GM12878 (cell line): ENCODE measurements around the gene FNDC3B. TPM values are rescaled to one million over a fixed set of nuclear protein-coding genes. Genes with fewer than 3 reads are reported as not detected.

Source experiments
- BCL3 ChIP-seq: IDR thresholded peaks from 2 replicates; pipeline ENCODE4 v1.6.1; 2011; ENCODE audit warnings: borderline replicate concordance, low read depth, mild to moderate bottlenecking, moderate library complexity, low read length; ENCODE audit not compliant: insufficient read depth, poor library complexity, severe bottlenecking
- CBX3 ChIP-seq: fragments of 200-600 bp; sonication (generic); IDR thresholded peaks from 2 replicates; pipeline ENCODE4 v1.6.1; 2016; ENCODE audit warnings: low read depth, borderline replicate concordance
- CREM ChIP-seq: IDR thresholded peaks from 2 replicates; pipeline ENCODE4 v1.6.1; 2014; ENCODE audit warnings: antibody characterized with exemption, low read depth
- ETV6 ChIP-seq, 2 experiments: fragments of 450-650 bp in 1 of 2; IDR thresholded peaks in 1 of 2; conservative IDR thresholded peaks in 1 of 2; 2 replicates each; pipeline ENCODE4 v1.6.1; 2014; ENCODE audit warnings: antibody characterized with exemption in 1 of 2, borderline replicate concordance in 1 of 2, low read depth in 1 of 2, mild to moderate bottlenecking in 1 of 2, moderate library complexity in 1 of 2
- FOXK2 ChIP-seq: fragments of 450-650 bp; IDR thresholded peaks from 2 replicates; pipeline ENCODE4 v1.6.1; 2017; ENCODE audit warnings: mild to moderate bottlenecking, moderate library complexity
- GABPA ChIP-seq: IDR thresholded peaks from 2 replicates; pipeline ENCODE4 v1.6.1; 2014; ENCODE audit warnings: antibody characterized with exemption, low read depth, mild to moderate bottlenecking, inconsistent platforms
- HDAC2 ChIP-seq: fragments of 200-600 bp; sonication (generic); IDR thresholded peaks from 2 replicates; pipeline ENCODE4 v1.6.1; 2017
- KLF5 ChIP-seq: fragments of 450-650 bp; IDR thresholded peaks from 2 replicates; pipeline ENCODE4 v1.6.1; 2014; ENCODE audit warnings: mild to moderate bottlenecking; ENCODE audit not compliant: partially characterized antibody
- MEF2A ChIP-seq: IDR thresholded peaks from 2 replicates; pipeline ENCODE4 v1.6.1; 2011; ENCODE audit warnings: low read depth, mild to moderate bottlenecking, low read length, moderate library complexity; ENCODE audit not compliant: insufficient read depth
- NFYB ChIP-seq: IDR thresholded peaks from 2 replicates; pipeline ENCODE4 v1.6.1; 2011; ENCODE audit warnings: low read depth, mild to moderate bottlenecking, low read length, improper control_type of control experiment, moderate library complexity; ENCODE audit not compliant: insufficient read depth
- RAD21 ChIP-seq: IDR thresholded peaks from 2 replicates; pipeline ENCODE4 v1.6.1; 2011; ENCODE audit warnings: mild to moderate bottlenecking, low read depth, low read length, moderate library complexity; ENCODE audit not compliant: insufficient read depth
- RELA ChIP-seq: fragments of 450-650 bp; IDR thresholded peaks from 2 replicates; pipeline ENCODE4 v1.8.0; 2014; ENCODE audit warnings: borderline replicate concordance; ENCODE audit not compliant: partially characterized antibody
- RFX5 ChIP-seq: IDR thresholded peaks from 2 replicates; pipeline ENCODE4 v1.6.1; 2011; ENCODE audit warnings: low read depth, low read length, improper control_type of control experiment
- SMAD1 ChIP-seq: fragments of 450-650 bp; IDR thresholded peaks from 2 replicates; pipeline ENCODE4 v1.6.1; 2018; ENCODE audit warnings: mild to moderate bottlenecking, low read depth; ENCODE audit not compliant: partially characterized antibody
- SREBF2 ChIP-seq: IDR thresholded peaks from 2 replicates; pipeline ENCODE4 v1.6.1; 2012; ENCODE audit warnings: mild to moderate bottlenecking, low read length
- SUPT20H ChIP-seq: IDR thresholded peaks from 2 replicates; pipeline ENCODE4 v1.6.1; 2011; ENCODE audit warnings: low read depth, mild to moderate bottlenecking, low read length, moderate library complexity, borderline replicate concordance; ENCODE audit not compliant: control insufficient read depth
- SUZ12 ChIP-seq: fragments of 200-600 bp; sonication (generic); IDR thresholded peaks from one replicate; pipeline ENCODE4 v1.6.1; 2018; ENCODE audit warnings: antibody characterized with exemption, mild to moderate bottlenecking; ENCODE audit not compliant: unreplicated experiment
- ZZZ3 ChIP-seq: IDR thresholded peaks from 2 replicates; pipeline ENCODE4 v1.6.1; 2011; ENCODE audit warnings: low read depth; ENCODE audit not compliant: control insufficient read depth, insufficient read length
- polyA plus RNA-seq, 11 experiments: library from polyadenylated mRNA; depleted of rRNA in 4 of 11; unstranded in 6 of 11; stranded (reverse) in 5 of 11; fragments of >200 nt; fragmentation: Nextera tagmentation in 4 of 11; fragmentation: Illumina TruSeq in 1 of 11; extraction: Ambion mirVana in 4 of 11; extraction: Trizol in 1 of 11; gene quantifications; 1 replicate in 1 of 11; 2 replicates in 10 of 11; pipeline versions ENCODE4 v1.2.1 to v1.2.3, GENCODE V29; 2011 to 2016; ENCODE audit warnings: inconsistent platforms in 2 of 11, missing spikeins in 2 of 11, low read depth in 1 of 11
- total RNA-seq, 4 experiments: library from RNA; depleted of rRNA in 3 of 4; stranded (reverse); fragments of >200 nt in 3 of 4; fragmentation: Illumina TruSeq in 1 of 4; extraction: Trizol in 1 of 4; gene quantifications; 2 replicates each; pipeline versions ENCODE4 v1.2.1 to v1.2.3, GENCODE V29; 2013 to 2021
- TF ChIP-seq, protein P1 (sequence below): fragments of 450-650 bp; IDR thresholded peaks from 2 replicates; pipeline ENCODE4 v1.6.1; 2018; ENCODE audit warnings: mild to moderate bottlenecking, low read depth, moderate library complexity; ENCODE audit not compliant: partially characterized antibody
- TF ChIP-seq, protein P2 (sequence below): fragments of 450-650 bp; IDR thresholded peaks from 2 replicates; pipeline ENCODE4 v1.6.1; 2017; ENCODE audit warnings: mild to moderate bottlenecking
- TF ChIP-seq, protein P3 (sequence below): fragments of 450-650 bp; IDR thresholded peaks from 2 replicates; pipeline ENCODE4 v1.6.1; 2017; ENCODE audit warnings: mild to moderate bottlenecking, moderate library complexity

FNDC3B gene
- total and polyA plus RNA-seq, 10 of the 15 experiments (the other 5 are each of a cell fraction or from before 2014, with no cell fraction given) = 7.9 to 35.0 (median 18.5) TPM

- peak; percentile 36 for TF ChIP-seq BCL3
- no peak for TF ChIP-seq CBX3
- TF ChIP-seq ETV6 (conservative IDR thresholded peaks at IDR 0.05 in 1 of 2, IDR thresholded peaks at IDR 0.05 in 1 of 2; ENCODE audit: borderline replicate concordance in 1 of 2, low read depth in 1 of 2) = no peak
- no peak for TF ChIP-seq SMAD1
- TF ChIP-seq ZZZ3 = no peak
- no peak for TF ChIP-seq FOXK2
- no peak for TF ChIP-seq SUZ12
- TF ChIP-seq RAD21 = 0 out of 2 replicates have a peak, but pooled peaks have one; percentile 1
- no peak for TF ChIP-seq NFYB
- TF ChIP-seq SREBF2 = no peak
- TF ChIP-seq MEF2A = no peak
- no peak for TF ChIP-seq KLF5
- TF ChIP-seq RELA = no peak
- TF ChIP-seq, protein P1, sequence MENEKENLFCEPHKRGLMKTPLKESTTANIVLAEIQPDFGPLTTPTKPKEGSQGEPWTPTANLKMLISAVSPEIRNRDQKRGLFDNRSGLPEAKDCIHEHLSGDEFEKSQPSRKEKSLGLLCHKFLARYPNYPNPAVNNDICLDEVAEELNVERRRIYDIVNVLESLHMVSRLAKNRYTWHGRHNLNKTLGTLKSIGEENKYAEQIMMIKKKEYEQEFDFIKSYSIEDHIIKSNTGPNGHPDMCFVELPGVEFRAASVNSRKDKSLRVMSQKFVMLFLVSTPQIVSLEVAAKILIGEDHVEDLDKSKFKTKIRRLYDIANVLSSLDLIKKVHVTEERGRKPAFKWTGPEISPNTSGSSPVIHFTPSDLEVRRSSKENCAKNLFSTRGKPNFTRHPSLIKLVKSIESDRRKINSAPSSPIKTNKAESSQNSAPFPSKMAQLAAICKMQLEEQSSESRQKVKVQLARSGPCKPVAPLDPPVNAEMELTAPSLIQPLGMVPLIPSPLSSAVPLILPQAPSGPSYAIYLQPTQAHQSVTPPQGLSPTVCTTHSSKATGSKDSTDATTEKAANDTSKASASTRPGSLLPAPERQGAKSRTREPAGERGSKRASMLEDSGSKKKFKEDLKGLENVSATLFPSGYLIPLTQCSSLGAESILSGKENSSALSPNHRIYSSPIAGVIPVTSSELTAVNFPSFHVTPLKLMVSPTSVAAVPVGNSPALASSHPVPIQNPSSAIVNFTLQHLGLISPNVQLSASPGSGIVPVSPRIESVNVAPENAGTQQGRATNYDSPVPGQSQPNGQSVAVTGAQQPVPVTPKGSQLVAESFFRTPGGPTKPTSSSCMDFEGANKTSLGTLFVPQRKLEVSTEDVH = no peak
- TF ChIP-seq, protein P2, sequence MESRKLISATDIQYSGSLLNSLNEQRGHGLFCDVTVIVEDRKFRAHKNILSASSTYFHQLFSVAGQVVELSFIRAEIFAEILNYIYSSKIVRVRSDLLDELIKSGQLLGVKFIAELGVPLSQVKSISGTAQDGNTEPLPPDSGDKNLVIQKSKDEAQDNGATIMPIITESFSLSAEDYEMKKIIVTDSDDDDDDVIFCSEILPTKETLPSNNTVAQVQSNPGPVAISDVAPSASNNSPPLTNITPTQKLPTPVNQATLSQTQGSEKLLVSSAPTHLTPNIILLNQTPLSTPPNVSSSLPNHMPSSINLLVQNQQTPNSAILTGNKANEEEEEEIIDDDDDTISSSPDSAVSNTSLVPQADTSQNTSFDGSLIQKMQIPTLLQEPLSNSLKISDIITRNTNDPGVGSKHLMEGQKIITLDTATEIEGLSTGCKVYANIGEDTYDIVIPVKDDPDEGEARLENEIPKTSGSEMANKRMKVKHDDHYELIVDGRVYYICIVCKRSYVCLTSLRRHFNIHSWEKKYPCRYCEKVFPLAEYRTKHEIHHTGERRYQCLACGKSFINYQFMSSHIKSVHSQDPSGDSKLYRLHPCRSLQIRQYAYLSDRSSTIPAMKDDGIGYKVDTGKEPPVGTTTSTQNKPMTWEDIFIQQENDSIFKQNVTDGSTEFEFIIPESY = no peak
- no peak for TF ChIP-seq HDAC2
- TF ChIP-seq RFX5 = no peak
- TF ChIP-seq, protein P3, sequence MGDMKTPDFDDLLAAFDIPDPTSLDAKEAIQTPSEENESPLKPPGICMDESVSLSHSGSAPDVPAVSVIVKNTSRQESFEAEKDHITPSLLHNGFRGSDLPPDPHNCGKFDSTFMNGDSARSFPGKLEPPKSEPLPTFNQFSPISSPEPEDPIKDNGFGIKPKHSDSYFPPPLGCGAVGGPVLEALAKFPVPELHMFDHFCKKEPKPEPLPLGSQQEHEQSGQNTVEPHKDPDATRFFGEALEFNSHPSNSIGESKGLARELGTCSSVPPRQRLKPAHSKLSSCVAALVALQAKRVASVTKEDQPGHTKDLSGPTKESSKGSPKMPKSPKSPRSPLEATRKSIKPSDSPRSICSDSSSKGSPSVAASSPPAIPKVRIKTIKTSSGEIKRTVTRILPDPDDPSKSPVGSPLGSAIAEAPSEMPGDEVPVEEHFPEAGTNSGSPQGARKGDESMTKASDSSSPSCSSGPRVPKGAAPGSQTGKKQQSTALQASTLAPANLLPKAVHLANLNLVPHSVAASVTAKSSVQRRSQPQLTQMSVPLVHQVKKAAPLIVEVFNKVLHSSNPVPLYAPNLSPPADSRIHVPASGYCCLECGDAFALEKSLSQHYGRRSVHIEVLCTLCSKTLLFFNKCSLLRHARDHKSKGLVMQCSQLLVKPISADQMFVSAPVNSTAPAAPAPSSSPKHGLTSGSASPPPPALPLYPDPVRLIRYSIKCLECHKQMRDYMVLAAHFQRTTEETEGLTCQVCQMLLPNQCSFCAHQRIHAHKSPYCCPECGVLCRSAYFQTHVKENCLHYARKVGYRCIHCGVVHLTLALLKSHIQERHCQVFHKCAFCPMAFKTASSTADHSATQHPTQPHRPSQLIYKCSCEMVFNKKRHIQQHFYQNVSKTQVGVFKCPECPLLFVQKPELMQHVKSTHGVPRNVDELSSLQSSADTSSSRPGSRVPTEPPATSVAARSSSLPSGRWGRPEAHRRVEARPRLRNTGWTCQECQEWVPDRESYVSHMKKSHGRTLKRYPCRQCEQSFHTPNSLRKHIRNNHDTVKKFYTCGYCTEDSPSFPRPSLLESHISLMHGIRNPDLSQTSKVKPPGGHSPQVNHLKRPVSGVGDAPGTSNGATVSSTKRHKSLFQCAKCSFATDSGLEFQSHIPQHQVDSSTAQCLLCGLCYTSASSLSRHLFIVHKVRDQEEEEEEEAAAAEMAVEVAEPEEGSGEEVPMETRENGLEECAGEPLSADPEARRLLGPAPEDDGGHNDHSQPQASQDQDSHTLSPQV = no peak
- peak; percentile 39; the same call in 1 of the 2 replicates for TF ChIP-seq CREM
- no peak for TF ChIP-seq SUPT20H
- no peak for TF ChIP-seq GABPA
Measured at GRCh38 chr3:172213200-172213599, 173.8 kb downstream of the FNDC3B start (continued).
